HG03378 (cell line): ENCODE measurements around the gene FUT2.

Source experiments
- ATAC-seq: cut with Tn5 transposase; IDR thresholded peaks from one replicate; pipeline ENCODE4 v1.9.1; 2021; ENCODE audit warnings: mild to moderate bottlenecking, moderate library complexity; ENCODE audit not compliant: unreplicated experiment

Gene FUT2

DNA sequence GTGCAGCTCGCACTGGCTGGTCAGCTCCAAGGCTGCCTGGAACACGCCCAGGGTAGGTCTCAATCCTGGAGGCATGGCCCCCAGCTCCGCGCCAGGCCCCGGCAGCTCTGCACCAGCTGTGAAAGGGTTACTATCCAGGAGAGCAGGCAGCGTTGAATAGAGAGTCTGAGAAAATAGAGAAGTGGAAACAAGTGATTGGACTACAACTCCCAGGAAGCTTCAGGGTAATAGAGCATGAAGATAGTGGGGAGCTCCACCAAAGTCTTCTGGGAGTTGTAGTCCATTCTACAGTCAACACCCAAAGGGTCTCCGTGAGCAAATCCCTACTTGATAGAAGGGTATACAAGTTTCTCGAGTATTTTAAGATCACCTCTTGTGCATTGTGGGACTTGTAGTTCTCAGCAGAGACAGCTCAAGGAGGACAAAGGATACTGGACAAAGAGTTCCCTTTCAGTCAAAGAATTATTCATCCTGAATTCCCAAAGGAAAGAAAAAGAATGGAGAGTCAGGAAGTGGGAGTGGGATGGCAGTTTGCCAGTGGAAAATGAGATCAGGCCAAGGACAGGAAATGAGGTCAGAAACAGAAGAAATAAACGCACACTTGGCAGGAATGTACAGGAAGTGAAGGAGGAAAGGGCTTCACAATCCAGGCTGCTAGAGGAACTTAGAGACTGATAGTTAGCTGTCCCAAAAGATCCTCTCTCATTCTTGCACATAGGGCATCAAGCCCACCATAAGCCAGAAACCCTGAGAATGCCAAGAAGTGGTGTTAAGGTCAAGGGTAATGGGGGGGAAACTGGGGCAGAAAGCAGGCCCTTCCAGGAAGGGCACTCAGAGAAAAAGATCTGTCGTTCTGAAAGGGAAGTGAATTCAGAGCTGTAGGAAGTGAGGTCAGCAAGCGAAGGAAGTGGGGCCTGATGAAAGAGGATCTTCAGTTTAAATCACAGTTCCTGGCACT, 29.3 kb downstream of the FUT2 start:
- ATAC-seq, result no peak

DNA sequence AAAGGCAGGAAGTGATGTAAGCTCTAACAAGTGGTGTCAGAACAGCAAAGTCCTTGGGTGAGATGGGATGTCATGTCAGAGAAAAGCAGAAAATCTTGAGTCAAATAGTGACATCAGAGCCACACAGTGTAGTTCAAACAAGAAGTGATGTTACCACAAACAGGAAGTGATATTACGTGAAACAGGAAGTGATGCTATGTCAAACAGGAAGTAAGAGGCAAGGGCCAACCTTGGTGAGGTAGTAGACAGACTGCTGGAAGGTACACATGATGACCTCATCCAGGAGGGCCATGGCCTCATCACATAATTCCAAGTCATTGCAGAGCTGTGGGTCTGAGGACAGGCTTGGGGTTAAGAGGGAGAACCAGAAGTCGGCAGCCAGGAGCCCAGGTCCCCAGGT, 30.8 kb downstream of the FUT2 start:
- ATAC-seq, result no peak

DNA sequence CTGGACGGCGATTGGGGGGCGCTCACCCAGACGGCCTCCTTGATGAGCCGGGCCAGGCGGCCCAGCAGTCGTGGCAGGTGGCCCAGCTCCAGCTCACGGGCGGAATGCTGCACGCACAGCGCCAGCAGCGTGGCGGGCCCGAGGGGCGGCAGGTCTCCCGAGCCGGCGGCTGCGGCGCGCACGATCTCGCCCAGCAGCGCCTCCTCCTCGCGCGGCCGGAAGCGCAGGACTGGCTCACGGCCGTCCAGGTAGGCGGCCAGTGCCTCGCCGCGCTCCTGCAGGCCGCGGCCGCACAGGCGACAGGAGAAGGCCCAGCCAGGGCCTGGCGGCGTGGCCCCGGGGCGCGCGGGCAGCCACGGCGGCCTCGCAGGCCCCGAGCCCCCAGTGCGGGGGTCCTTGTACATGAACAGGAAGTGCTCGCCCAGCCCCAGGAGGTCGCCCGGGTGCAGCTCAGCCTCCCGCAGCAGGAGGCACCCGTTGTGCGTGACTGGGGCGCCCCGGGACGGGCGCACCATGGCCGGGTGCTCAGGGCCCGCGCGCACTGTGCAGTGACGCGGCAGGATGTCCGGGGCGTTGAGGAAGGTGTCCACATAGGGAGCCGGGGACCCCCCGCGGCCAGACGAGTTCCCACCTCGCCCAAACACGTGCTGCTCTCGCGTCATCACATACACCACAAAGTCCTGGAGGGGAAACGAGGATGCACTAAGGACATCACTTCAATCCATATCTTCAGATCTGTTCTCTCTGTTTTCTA, 33.3 kb downstream of the FUT2 start:
- ATAC-seq, result no peak

DNA sequence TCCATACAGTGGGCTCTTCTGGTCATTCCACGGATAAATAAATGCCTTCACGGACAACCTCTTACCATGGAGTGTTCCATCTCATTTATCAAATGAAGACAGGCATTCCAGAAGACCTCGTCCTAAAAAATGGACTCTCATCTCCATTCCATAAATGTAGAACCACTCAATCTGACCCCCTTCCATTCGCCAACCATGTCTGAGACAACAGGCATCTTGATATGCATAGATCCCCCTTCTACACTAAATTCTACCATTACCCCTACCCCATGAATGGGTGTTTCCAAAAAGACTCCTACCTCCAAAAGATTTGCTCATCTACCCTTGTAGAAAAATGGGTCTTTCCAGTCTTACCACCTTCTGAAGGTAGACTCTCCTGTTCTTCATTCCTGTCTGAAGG, 35.7 kb downstream of the FUT2 start:
- ATAC-seq, result no peak

DNA sequence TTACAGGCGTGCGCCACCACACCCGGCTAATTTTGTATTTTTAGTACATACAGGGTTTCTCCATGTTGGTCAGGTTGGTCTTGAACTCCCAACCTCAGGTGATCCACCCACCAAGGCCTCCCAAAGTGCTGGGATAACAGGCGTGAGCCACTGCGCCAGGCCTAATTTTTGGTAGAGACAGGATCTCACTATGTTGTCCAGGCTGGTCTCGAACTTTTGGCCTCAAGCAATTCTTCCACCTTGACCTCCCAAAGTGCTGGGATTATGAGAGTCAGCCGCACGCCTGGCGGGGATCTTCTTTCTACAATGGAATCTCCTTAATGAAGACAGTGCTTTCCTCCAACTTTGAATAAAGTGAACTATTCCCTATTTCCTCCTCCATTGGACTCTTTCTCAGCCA, 38.9 kb downstream of the FUT2 start:
- ATAC-seq, result no peak

DNA sequence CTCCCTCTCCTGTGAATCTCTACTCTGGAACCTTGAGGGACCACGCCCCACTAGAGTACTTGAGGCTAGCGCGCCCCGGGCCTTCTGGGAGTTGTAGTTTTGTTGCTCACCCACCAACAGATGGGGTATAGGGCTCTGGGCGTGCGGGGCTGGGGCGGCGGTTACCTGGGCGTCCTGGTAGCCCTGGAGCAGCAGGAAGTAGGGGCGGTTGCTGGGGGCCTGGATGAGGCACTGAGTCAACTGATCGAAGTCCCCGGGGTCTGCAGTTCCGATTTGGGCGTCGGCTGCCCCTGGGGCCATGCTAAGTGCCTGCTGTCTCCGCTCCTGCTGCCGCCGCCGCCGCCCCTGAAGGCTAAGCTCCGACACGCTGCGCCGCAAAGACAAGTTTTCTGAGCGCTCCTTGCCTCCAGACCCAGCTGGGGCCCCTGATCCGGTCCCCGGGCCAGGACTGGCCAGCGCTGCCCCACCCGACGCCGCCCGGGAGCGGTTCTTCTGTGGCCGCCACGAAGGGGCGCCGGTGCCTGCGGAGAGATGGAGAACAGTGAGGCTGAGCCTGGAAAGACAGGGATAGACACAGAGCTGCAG, 39.4 kb downstream of the FUT2 start:
- ATAC-seq, result no peak

DNA sequence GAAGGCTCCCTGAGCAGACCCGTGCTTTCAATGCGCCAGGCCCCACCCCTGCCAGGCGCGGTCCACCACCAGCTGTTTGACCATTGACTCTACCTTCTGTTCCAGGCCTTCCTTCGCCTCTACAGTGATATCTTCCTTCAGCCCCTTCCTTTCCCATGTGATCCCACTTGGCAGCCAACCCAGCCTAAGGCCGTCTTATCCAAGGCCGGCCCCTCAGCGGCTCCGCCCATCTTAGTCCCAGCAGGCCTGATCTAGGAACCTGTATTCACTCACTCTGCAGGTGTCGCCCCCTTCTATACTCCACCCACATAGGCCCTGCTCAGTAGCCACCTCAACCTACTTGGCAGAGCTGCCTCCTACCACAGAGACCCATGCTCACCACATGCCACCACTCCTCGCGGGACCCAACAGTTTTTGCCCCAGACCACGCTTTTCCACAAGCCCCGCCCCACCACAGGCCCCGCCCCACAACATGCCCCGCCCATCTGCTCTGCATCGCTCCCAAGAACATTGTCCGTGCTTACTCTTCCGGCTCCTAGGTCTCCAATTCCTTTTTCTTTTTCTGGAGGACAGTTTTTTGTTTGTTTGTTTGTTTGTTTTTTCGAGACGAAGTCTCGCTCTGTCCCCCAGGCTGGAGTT, 41.7 kb downstream of the FUT2 start:
- ATAC-seq, result no peak

DNA sequence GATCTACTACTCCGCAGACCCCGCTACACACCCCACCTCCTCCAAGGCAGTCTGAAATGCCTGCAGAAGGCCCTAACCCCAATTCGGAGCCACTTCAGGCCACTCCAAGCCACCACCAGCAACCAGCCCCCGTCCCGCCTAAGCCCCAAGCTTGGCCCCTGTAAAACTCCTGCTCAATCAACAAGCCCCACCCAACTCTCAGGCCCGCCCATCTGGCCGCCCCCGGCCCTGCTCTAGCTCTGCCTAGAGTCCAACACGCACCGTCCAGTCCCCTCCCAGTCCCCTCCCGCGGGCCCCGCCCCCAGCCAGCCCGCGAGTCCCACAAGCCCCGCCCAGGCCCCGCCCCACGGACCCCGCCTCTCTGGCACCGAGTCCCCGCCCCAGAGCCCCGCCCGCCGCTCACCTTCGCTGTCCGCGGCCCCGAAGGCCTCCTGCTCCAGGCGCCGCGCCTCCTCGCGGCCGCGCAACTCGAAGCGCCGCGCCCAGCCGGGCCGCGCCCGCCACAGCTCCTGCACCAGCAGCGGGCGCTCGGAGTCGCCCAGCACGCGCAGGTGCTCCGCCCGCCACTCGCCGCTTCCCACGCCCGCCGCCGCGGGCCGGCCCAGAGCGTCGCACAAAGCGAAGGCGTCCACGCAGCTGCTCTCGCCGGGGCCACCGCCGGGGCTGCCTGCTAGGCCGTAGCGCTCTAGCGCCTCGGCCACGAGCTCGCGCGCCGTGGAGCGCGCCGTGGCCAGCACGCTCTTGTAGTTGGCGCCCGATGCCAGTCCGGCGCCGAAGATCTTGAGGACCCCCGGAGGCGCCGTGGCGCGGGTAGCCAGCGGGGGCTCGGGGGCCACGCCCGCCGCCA, 43.0 kb downstream of the FUT2 start:
- ATAC-seq, result no peak

DNA sequence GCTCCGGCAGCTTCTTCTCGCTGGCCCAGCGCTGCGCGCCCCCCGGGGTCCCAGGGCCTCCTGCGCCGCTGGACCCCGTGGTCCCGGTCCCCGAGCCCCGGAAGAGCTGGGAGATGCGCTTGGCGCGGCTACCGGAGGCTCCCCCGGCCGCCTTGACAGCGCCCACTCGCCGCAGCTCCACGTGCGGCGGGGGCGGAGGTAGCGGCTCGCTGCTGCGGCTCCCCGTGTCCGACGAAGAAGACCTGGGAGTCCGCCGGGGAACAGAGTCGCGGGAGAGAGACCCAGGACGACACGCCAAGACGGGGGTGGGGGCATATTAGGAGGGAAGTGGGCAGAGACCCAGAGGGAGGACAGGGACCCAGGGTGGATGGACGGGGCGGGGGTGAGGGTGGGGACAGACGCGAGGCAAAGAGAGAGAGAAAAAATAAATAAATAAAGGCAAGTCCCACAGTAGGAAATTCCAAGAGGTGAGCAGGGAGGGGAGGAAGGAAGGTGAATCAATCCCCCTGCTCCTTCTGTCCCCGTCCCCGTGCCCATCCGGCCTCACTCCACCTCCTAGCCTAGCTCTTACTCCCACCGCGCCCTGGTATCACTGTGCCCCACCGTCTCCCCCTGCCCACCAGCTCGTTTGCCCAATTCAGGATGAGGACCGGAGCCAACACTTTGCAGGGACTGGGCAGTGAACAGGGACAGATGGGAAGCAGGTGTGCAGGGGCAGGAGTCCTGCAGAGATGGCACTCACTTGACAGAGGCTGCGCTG, 43.8 kb downstream of the FUT2 start:
- no peak for ATAC-seq

DNA sequence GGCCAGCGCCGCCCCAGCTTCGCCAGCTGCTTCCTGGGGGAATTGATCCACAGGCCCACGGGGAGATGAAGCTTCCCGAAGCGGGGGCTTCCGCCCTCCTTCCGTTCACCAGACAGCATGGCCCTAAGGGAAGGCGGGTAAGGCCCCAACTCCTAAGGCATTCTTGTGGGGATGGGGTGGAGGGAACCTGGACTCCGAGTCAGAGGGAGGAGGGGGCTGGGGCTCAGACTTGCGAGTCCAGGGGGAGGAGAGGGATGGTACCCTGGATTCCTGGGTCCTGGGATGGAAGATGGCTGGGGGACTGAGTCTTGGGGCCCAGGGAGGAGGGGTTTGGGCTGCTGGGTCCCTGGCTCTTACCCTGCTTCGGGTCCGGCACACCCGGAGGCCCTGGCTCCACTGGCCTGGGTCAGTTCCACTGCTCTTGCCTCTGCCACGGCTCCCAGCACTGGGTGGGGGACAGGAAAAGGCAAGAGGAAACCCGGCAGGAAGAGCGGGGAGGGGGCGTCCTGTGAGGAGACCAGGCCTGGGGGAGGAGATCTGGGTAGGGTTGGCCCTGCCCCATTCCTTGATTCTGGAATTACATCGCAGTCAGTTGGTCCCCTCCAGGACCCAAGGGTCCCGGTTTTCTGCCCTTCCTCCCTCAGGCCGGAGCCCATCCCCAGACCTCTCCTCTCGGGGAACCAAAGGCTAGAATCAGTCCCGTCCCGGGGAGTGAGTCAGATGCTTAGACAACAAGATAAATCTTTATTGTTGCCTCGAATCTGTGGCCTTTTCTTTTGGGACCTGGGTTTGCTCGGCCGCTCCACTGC, 44.6 kb downstream of the FUT2 start, which contains the start of gene RASIP1:
RASIP1 (minus strand) TSS at position 447 of the 809 bp plus-strand sequence; CDS start at position 119, 328 bp downstream.
- no peak for ATAC-seq

DNA sequence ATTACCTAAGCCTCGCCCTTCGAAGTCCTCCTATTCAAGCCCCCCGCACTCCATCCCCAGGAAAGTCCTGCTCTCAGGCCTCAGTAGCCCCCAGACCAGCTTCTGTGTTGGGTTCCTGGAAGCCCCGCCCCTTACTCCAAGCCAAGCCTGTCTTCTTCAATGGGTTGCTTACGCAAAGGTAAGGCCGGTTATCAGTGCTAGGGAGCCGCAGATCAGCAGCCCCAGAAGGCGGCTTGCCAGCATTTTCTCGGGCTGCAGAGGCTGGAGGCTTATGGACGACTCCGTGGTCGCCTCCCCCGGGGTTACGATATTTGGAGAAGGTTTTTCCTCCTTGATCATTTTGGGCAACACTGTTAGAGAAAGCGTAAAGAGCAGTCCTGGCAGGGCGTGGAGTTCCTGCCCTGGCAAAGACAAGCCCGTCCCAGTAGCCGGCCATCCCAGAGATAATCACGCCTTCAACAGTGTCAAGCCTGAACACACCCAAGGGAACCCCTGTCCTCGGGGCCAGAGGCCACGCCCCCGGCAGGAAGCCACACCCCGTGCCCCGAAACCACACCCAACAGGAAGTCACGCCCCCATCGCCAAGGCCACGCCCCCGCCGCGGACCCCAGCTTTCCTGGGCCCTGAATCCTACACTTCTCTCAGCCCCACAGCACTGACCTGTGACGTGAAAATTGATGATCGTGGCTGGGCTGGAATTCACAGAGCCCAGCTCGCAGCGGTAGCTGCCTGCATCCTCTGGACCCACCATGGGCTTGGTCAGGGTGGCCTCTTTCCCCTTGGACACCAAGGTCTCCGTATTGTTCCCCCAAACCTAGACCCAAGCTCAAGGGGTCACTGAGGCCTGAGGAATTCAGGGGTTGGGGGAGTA, 45.6 kb downstream of the FUT2 start:
- ATAC-seq, result no peak

DNA sequence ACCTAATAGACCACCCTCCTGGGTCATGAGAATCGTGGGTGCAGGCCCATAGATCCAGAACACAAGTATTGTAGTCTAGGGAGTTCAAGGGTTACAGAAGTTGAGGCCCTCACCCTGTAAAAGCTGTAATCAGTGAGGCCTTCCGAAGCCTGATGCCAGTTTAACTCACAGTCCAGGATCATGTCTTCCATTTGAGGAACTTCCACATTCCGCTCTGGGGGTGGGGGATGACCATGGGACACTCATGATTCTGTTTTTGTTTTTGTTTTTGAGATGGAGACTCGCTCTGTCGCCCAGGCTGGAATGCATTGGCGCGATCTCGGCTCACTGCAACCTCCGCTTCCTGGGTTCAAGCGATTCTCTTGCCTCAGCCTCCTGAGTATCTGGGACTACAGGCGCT, 46.3 kb downstream of the FUT2 start:
- ATAC-seq, result no peak

DNA sequence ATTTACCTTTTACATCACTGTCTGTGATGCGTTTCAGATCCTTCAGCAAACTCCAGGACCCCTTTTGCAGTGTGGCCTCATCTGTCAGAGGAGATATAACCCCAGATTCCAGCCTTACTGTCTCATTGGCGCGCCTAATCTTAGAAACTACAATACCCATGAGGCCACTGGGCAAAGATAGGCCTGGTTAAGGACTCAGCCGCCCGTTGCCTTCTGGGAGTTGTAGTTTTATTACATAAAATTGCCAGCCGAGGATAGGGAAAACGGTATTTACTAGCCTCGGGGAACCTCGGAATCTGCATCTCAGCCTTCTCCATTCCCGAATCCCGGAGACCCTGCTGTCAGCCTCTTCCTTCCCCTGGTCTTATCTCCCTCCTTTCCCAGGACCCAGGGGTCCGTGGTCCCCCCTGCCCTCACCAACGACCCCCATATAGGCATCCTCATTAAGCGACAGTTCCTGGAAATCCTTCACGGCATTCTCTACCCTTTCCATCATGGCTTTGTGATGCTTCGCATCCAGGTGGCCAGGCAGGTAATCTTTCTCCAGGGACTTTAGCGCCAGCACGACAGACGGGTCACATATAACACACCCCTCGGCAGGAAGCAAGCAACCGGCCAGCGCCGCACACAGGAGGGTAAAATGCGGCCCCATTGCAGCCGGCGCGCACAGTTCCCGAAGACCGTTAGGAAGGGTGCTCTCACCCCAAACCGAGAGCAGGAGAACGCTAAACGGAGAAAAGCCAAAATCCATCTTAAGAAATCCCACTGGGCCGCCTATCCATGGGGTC, 49.6 kb downstream of the FUT2 start:
- ATAC-seq, result no peak

DNA sequence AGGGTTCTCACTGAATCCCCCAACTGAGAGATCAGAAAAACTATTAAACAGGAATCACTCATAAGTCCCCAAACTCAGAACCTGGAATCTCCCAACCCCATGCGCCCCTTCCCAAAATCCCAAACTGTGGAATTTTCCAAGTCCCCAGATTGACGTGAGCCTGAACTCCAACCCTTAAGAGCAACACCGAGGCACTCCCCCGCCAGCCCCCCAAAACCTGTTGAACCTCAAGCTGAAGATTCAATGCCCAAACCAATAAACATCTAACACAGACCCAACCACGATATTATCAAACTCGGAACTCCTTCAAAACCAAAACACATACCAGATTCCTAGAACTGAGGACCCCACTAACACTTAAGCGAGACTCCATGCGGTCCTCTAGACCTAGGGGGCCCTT, 50.3 kb downstream of the FUT2 start:
- no peak for ATAC-seq

DNA sequence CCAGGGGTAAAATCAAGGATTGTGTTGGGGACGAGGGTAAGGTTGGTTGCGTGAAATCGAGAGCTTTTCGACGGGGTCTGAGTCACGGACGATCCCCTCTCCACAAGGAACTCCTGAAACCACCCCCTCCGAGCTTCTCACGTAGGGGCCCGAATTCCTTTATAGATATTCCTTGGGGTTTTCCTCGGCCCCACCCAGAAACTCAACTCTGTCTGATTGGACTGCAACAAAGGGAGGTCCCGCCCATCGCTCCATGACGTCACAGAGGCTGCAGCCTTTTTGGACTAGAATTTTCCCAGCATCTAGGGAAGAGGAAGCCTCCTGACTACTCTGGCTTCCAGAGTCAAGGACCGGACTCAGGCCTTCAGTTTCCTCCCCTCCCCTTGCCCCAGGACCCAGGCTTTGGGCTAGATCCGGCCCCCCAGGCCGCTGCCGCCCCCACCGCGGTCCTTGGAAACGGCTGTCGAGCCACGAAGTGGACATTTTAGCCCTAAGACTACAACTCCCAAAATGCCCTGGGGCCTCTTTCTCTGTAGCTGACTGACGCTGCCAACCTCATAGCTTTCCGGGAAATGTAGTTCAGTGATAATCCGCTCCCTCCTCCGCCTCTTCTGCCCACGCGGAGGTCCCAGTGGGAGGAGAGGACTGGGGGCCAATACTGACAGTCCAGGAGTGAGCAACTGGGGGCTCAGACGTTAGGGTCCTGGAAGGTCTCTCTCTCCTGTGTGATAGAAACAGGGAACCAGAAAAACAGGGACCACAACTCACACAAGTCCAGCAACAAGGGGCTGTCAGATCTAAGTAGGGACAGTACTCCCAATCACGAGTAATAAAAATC, 51.2 kb downstream of the FUT2 start, which contains the start of gene IZUMO1:
IZUMO1 (minus strand) TSS at position 172 of the 838 bp plus-strand sequence. CDS start 1,050 bp downstream, outside the sequence.
- ATAC-seq, result no peak
